ENCODE results near the gene GNL3L. TPM values are rescaled to one million over a fixed set of nuclear protein-coding genes. Genes with fewer than 3 reads are reported as not detected.

The GNL3L gene
- total RNA-seq, 2 donors from 2014 or later, result 14.2 to 17.6 TPM

DNA sequence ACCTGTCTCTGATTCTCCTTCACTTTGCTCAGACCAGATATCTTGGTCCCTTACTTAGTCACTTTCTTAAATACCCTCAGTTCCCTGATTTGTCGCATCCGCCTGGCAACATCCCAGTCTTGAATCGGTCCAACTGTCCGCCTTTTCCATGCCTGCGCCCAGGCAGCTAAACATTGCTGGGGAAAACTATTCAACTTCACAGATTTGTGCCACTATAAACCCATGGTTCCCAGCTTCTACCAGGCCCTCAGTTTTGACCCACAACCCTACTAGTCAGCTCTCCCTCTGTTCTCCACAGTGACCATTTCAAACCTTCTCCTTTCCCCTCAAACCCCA, 33.5 kb upstream of the GNL3L start:
- H3K27me3 ChIP-seq, result no peaks in the 10 kb centered on the region
- TF ChIP-seq, protein P1, sequence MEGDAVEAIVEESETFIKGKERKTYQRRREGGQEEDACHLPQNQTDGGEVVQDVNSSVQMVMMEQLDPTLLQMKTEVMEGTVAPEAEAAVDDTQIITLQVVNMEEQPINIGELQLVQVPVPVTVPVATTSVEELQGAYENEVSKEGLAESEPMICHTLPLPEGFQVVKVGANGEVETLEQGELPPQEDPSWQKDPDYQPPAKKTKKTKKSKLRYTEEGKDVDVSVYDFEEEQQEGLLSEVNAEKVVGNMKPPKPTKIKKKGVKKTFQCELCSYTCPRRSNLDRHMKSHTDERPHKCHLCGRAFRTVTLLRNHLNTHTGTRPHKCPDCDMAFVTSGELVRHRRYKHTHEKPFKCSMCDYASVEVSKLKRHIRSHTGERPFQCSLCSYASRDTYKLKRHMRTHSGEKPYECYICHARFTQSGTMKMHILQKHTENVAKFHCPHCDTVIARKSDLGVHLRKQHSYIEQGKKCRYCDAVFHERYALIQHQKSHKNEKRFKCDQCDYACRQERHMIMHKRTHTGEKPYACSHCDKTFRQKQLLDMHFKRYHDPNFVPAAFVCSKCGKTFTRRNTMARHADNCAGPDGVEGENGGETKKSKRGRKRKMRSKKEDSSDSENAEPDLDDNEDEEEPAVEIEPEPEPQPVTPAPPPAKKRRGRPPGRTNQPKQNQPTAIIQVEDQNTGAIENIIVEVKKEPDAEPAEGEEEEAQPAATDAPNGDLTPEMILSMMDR (IDR thresholded peaks at IDR 0.05), result no peak
- TF ChIP-seq POLR2A (IDR thresholded peaks at IDR 0.05), result no peak
- H3K4me1 ChIP-seq, result peaks cover 5% of the 10 kb centered on the region
- 40 to 46% methylated on average over 5 of the region's 5 CpGs for WGBS, 2 donors
- no peak for DNase-seq
- no peaks in the 10 kb centered on the region for H3K36me3 ChIP-seq (replicated peaks in 1 of 2; ENCODE audit: insufficient read depth in 1 of 2, low read depth in 2 of 2)
- intact Hi-C loops (cut with DNase I), result no loop called here
- peak overlapping the region in 3 of 4 donors; percentile 8 to 55 (median 40) for H3K27ac ChIP-seq
- no peak overlapping the region for H3K4me3 ChIP-seq
- H3K9me3 ChIP-seq, result no peaks in the 10 kb centered on the region
- no peak for ATAC-seq

DNA sequence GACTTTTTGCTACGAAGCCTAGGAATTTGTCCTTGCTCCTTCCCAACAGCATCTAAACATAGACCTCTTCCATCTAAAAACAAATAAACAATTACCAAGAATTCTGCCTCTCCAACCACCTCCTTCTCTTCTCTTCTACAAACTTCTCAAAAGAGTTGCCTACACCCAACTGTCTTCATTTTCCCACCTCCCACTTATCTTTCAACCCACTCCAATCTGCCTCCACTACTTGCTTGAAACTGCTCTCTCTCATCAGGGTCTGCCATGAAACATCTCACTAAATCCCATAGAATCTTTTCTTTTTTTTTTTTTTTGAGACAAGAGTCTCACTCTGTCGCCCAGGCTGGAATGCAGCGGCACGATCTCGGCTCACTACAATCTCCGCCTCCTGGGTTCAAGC, 33.1 kb upstream of the GNL3L start:
- intact Hi-C loops (cut with DNase I), result no loop called here
- Histone ChIP-seq H3K27me3 (no peaks in the 10 kb centered on the region), H3K27ac (no peak overlapping the region), H3K4me1 (peaks cover 5% of the 10 kb centered on the region), H3K4me3 (no peak overlapping the region), H3K36me3 (replicated peaks in 1 of 2; ENCODE audit: insufficient read depth in 1 of 2, low read depth in 2 of 2) (no peaks in the 10 kb centered on the region), H3K9me3 (no peaks in the 10 kb centered on the region)
- TF ChIP-seq, protein P1 (IDR thresholded peaks at IDR 0.05), result no peak
- TF ChIP-seq POLR2A (IDR thresholded peaks at IDR 0.05), result no peak
- DNase-seq (no peak), ATAC-seq (no peak)
- 79 to 89% methylated on average over 5 to 6 of the region's 6 CpGs for WGBS, 2 donors

DNA sequence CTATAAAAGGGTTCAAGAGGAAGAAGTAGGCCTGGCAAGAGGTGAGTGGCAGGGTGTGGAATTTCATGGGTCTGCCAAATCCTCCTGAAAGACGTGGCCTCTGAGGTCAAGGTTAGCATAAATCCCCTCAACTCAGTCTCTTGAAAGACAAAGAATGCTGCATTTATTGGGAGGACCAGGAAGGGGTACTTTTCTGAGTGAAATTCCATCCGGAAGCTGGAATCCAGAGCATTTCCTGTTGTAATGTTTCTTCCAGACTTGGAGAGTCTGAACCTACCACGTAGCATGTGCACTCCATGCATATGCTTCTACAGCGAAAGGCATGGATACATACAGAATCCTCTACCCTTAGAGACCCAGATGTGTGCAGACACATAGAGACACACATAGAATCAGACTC, 20.6 kb upstream of the GNL3L start:
- H3K4me3 ChIP-seq, result no peak overlapping the region
- no peaks in the 10 kb centered on the region for H3K9me3 ChIP-seq
- ATAC-seq (no peak), DNase-seq (no peak)
- no peaks in the 10 kb centered on the region for H3K36me3 ChIP-seq (replicated peaks in 1 of 2; ENCODE audit: insufficient read depth in 1 of 2, low read depth in 2 of 2)
- 60 to 62% methylated on average over 3 to 4 of the region's 4 CpGs for WGBS, 2 donors
- no peaks in the 10 kb centered on the region for H3K27me3 ChIP-seq
- no peak overlapping the region for H3K27ac ChIP-seq
- no peaks in the 10 kb centered on the region for H3K4me1 ChIP-seq
- intact Hi-C loops (cut with DNase I), result no loop called here
- TF ChIP-seq, protein P1 (IDR thresholded peaks at IDR 0.05), result no peak
- TF ChIP-seq POLR2A (IDR thresholded peaks at IDR 0.05), result no peak

DNA sequence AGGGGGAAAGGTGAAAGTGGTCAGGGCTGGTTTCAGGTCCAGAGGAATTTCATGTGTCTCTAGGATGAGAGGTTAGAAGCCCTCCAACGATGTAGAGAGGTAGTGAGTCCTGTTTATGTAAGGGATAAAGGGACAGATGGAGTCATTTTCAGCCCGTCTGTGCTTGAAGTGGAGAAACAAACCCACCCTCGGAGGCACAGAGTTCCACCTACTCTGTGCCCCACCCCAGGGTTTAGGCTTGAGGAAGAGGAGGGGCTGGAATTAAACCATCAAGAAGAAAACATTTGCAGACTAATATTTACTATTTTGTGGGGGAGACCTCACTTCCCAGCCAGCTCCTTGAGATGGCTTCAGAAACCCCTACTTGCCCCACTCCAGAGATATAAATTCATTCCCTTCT, 868 bp upstream of the GNL3L start:
- 56 to 59% methylated on average over 3 of the region's 3 CpGs for WGBS, 2 donors
- intact Hi-C loops (cut with DNase I), result no loop called here
- no peak for DNase-seq
- H3K4me1 ChIP-seq, result peaks cover 17% of the 10 kb centered on the region
- H3K36me3 ChIP-seq (replicated peaks in 1 of 2; ENCODE audit: insufficient read depth in 1 of 2, low read depth in 2 of 2), result no peaks in the 10 kb centered on the region
- ATAC-seq, result no peak
- H3K27me3 ChIP-seq, result no peaks in the 10 kb centered on the region
- H3K4me3 ChIP-seq, result no peak overlapping the region
- peak overlapping the region in 2 of 4 donors; percentile 86 to 91 for H3K27ac ChIP-seq
- TF ChIP-seq, protein P1 (IDR thresholded peaks at IDR 0.05), result no peak
- no peak for TF ChIP-seq POLR2A (IDR thresholded peaks at IDR 0.05)
- no peaks in the 10 kb centered on the region for H3K9me3 ChIP-seq

DNA sequence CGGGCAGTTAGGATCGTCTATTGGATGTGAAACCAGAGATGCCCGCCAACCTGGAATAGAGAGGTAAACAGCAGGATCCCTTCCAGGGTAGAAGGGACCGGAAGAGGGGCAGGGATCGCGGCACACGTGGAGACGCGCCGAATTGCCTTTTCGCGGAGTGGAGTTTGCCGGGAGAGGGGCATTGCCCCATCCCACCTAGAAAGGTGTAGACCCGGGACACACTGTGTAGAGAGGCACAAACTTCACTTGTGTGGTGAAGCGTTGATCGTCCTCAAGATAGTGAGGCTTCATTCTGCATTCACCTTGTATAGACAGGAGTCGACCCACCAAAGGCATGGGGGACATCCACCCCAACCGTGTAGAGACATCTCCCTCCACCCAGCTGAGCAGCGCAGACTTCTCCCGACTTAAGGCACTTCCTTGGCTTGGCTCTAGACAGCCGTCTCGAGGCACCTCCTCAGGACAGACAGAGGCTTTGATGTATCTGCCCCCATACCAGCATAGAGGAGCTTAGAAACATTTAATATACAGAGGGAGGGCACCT, 410 bp downstream of the GNL3L start:
- Histone ChIP-seq H3K4me3 (peak overlapping the region; percentile 31 to 60), H3K27me3 (no peaks in the 10 kb centered on the region), H3K9me3 (no peaks in the 10 kb centered on the region), H3K4me1 (peaks cover 17% of the 10 kb centered on the region), H3K27ac (peak overlapping the region in 3 of 4 donors; percentile 48 to 91 (median 61)), H3K36me3 (replicated peaks in 1 of 2; ENCODE audit: insufficient read depth in 1 of 2, low read depth in 2 of 2) (no peaks in the 10 kb centered on the region)
- no peak for DNase-seq
- intact Hi-C loops (cut with DNase I), result no loop called here
- TF ChIP-seq, protein P1 (IDR thresholded peaks at IDR 0.05), result no peak
- no peak for TF ChIP-seq POLR2A (IDR thresholded peaks at IDR 0.05)
- 0% methylated on average over 22 of the region's 22 CpGs; no CpG with 5 or more reads in 1 of the 2 donors for whole genome bisulfite sequencing, 2 donors
- peak; percentile 47 for ATAC-seq

Measured in body of pancreas (tissue), 4 donors.